Kidney (tissue), 14 donors: ENCODE data around the gene SH3BP5L. TPM values are rescaled to one million over a fixed set of nuclear protein-coding genes. Genes with fewer than 3 reads are reported as not detected.

Experiments
- DNase-seq, 5 donors: peaks; one replicate each; pipeline ENCODE4 v3.0.0-alpha.2; 2013 to 2020
- FAIRE-seq: peaks from 2 replicates; lab custom pipeline; 2012; peaks lifted over from hg19 to GRCh38; lab: Jason Lieb, UNC
- H3K27ac ChIP-seq, 2 donors: one replicate each; pipeline ENCODE4 v1.7.0; 2013; ENCODE audit warnings: low read depth in 2 of 2, low read length in 2 of 2, inconsistent platforms in 1 of 2
- H3K27me3 ChIP-seq: one replicate; pipeline ENCODE4 v1.7.1; 2013; ENCODE audit warnings: low read length, inconsistent platforms; ENCODE audit not compliant: control insufficient read depth, insufficient read depth
- H3K36me3 ChIP-seq, 3 donors: one replicate each; pipeline versions ENCODE4 v1.7.0 to v1.7.1; 2013; ENCODE audit warnings: low read length in 3 of 3, control low read depth in 1 of 3, inconsistent platforms in 1 of 3; ENCODE audit not compliant: insufficient read depth in 3 of 3, control insufficient read depth in 2 of 3
- H3K4me1 ChIP-seq, 3 donors: one replicate each; pipeline versions ENCODE4 v1.7.0 to v1.7.1; 2013; ENCODE audit warnings: low read length in 3 of 3, inconsistent platforms in 1 of 3, low read depth in 1 of 3; ENCODE audit not compliant: control insufficient read depth in 2 of 3, insufficient read depth in 2 of 3
- H3K4me3 ChIP-seq, 3 donors: one replicate each; pipeline versions ENCODE4 v1.7.0 to v1.8.1; 2013; ENCODE audit warnings: low read length in 3 of 3, control low read depth in 1 of 3, inconsistent platforms in 1 of 3
- H3K9ac ChIP-seq, 3 donors: one replicate each; pipeline versions ENCODE4 v1.7.0 to v1.7.1; 2013; ENCODE audit warnings: low read length in 3 of 3, control low read depth in 1 of 3, inconsistent platforms in 1 of 3
- H3K9me3 ChIP-seq, 3 donors: one replicate each; pipeline versions ENCODE4 v1.7.0 to v1.7.1; 2013; ENCODE audit warnings: low read length in 3 of 3, control low read depth in 1 of 3, inconsistent platforms in 1 of 3; ENCODE audit not compliant: control insufficient read depth in 2 of 3, insufficient read depth in 1 of 3
- CTCF ChIP-seq: IDR thresholded peaks from 3 replicates; pipeline ENCODE4 v1.5.1; 2012; ENCODE audit warnings: mild to moderate bottlenecking, moderate library complexity, borderline replicate concordance; ENCODE audit not compliant: insufficient read depth; ENCODE audit errors: extremely low read depth
- intact Hi-C: fragments of 100-400 bp; cut with DNase I; formaldehyde crosslinking; loops from one replicate; pipeline ENCODE4 v1.11.1; 2022
- polyA plus RNA-seq: library from polyadenylated mRNA; stranded (reverse); fragments of 350-450 nt; fragmentation: Illumina TruSeq; extraction: RNeasy Lipid Tissue Mini Kit (QIAGEN cat#74804); gene quantifications from one replicate; pipeline ENCODE4 v1.2.3, GENCODE V29; 2014; ENCODE audit warnings: low read depth, low replicate concordance; ENCODE audit not compliant: insufficient read depth
- total RNA-seq: library from RNA; stranded (reverse); fragmentation: NEBNext Ultra II Directional; extraction: Animal tissue kit (Norgen Biotek cat#: 25700); gene quantifications from one replicate; pipeline ENCODE4 v1.2.1, GENCODE V29; 2021
- donor health status: control.
- donor health status: control.
- donor health status: control.
- donor health status: control.
- donor health status: control.
- donor health status: DM: yes; HTN: yes; CAD: no.
- donor health status: Normal renal cell carcinoma (clear cell type).

Gene SH3BP5L
- total and polyA plus RNA-seq, 2 donors from 2014 or later: 16.6 to 24.9 TPM

- DNase-seq (peak in 2 of 5 donors; percentile 32 to 71), FAIRE-seq (no peak)
Observed at GRCh38 chr1:248857201-248857600, 31.5 kb upstream of the SH3BP5L start.

DNA sequence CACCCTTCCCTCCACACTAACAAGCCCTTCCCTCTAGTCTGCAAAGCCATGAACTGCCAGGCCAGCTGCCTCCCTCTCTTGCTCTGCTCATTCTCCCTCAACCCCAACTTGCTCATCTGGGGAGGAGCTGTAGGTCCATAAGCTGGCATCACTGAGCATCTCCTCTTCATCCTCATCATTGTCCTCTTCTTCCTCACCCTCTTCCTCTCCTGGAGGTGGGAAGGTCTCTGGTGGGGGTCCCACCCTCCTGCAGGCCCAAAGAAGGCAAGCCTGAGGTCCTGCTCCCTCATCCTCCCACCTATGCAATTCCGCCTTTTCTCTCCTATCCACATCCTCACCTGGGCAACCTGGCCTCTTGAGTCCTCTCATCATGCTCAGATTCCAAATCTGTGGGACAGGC, 30.5 kb upstream of the SH3BP5L start:
- intact Hi-C loops: no loop called here
- FAIRE-seq: no peak

More at GRCh38 chr1:248857201-248857600, 31.5 kb upstream of the SH3BP5L start:
- Histone ChIP-seq H3K36me3 (peaks cover 0 to 6% (median 0%) of the 10 kb centered on the region in 3 donors), H3K4me3 (peak overlapping the region in 1 of 3 donors; percentile 94), H3K4me1 (peaks cover 0 to 17% (median 0%) of the 10 kb centered on the region in 3 donors), H3K27ac (no peak overlapping the region), H3K9ac (peak overlapping the region; percentile 3 to 57 (median 52)), H3K9me3 (no peaks in the 10 kb centered on the region), H3K27me3 (no peaks in the 10 kb centered on the region)
- no peak for TF ChIP-seq CTCF
- intact Hi-C loops: no loop called here

GRCh38 chr1:248855580-248855979, 29.9 kb upstream of the SH3BP5L start:
- H3K4me1 ChIP-seq: peaks cover 0 to 17% (median 0%) of the 10 kb centered on the region in 3 donors
- no peak overlapping the region for H3K27ac ChIP-seq
- no peaks in the 10 kb centered on the region for H3K9me3 ChIP-seq
- no peak overlapping the region for H3K4me3 ChIP-seq
- H3K36me3 ChIP-seq: peaks cover 0 to 6% (median 0%) of the 10 kb centered on the region in 3 donors
- no peaks in the 10 kb centered on the region for H3K27me3 ChIP-seq
- no peak for DNase-seq
- H3K9ac ChIP-seq: no peak overlapping the region
- no peak for FAIRE-seq
- TF ChIP-seq CTCF: no peak
- intact Hi-C loops: no loop called here

More for the DNA sequence above, 30.5 kb upstream of the SH3BP5L start:
- H3K9me3 ChIP-seq: no peaks in the 10 kb centered on the region
- H3K36me3 ChIP-seq: peaks cover 0 to 6% (median 0%) of the 10 kb centered on the region in 3 donors
- no peak overlapping the region for H3K4me3 ChIP-seq
- no peak for DNase-seq
- no peak overlapping the region for H3K27ac ChIP-seq
- no peak overlapping the region for H3K9ac ChIP-seq
- H3K27me3 ChIP-seq: no peaks in the 10 kb centered on the region
- no peak for TF ChIP-seq CTCF
- peaks cover 0 to 17% (median 0%) of the 10 kb centered on the region in 3 donors for H3K4me1 ChIP-seq
